Progenitor cell of endocrine pancreas (in vitro differentiated cells): ENCODE measurements around the gene KRTAP5-4. TPM values are rescaled to one million over a fixed set of nuclear protein-coding genes. Genes with fewer than 3 reads are reported as not detected.
A peak's percentile ranks its signal among the peaks of the same experiment; 100 is the strongest.
"Not testable (repeated sequence)": the region's sequence is repeated elsewhere in the genome, so short reads cannot be mapped to it uniquely, and the experiment has no call there.

Experiments used
- DNase-seq: peaks from one replicate; pipeline ENCODE4 v3.0.0; 2021; ENCODE audit warnings: low spot score; ENCODE audit not compliant: unreplicated experiment
- H3K27ac Mint-ChIP-seq: 2 replicates; pipeline ENCODE4 v1.8.0; 2021; ENCODE audit warnings: mild to moderate bottlenecking, moderate library complexity, mixed read lengths
- H3K27me3 Mint-ChIP-seq: 2 replicates; pipeline ENCODE4 v1.8.0; 2021; ENCODE audit warnings: mixed read lengths
- H3K36me3 Mint-ChIP-seq: 2 replicates; pipeline ENCODE4 v1.8.0; 2022; ENCODE audit warnings: mixed read lengths; ENCODE audit not compliant: insufficient read depth
- H3K4me1 Mint-ChIP-seq: 2 replicates; pipeline ENCODE4 v1.8.0; 2021; ENCODE audit warnings: low read depth, mixed read lengths
- H3K4me3 Mint-ChIP-seq: 2 replicates; pipeline ENCODE4 v1.8.0; 2021; ENCODE audit warnings: low read depth, mild to moderate bottlenecking, moderate library complexity, mixed read lengths
- H3K9me3 Mint-ChIP-seq: 2 replicates; pipeline ENCODE4 v1.8.0; 2021; ENCODE audit warnings: low read depth, mixed read lengths
- CTCF ChIP-seq: fragments of 200-600 bp; sonication (generic); IDR thresholded peaks from one replicate; pipeline ENCODE4 v1.5.0; 2021; ENCODE audit warnings: antibody characterized with exemption, mild to moderate bottlenecking; ENCODE audit not compliant: unreplicated experiment
- total RNA-seq: library from RNA; stranded (reverse); gene quantifications from 2 replicates; pipeline ENCODE4 v1.2.1, GENCODE V29; 2021

KRTAP5-4 gene
- total RNA-seq, 1 donor from 2014 or later, result not detected

GRCh38 chr11:1667906-1668305 is 46.0 kb upstream of the KRTAP5-4 start:
- no peak for TF ChIP-seq CTCF
- DNase-seq, result no peak
- Mint-ChIP-seq H3K36me3 (peaks cover 2% of the 10 kb centered on the region), H3K27ac (peak overlapping the region; percentile 35), H3K9me3 (no peaks in the 10 kb centered on the region), H3K27me3 (no peaks in the 10 kb centered on the region), H3K4me3 (no peak overlapping the region), H3K4me1 (peaks cover 22% of the 10 kb centered on the region)

- peaks cover 18% of the 10 kb centered on the region for H3K4me1 Mint-ChIP-seq
- DNase-seq, result no peak
- no peaks in the 10 kb centered on the region for H3K36me3 Mint-ChIP-seq
- no peak for TF ChIP-seq CTCF
- no peak overlapping the region for H3K4me3 Mint-ChIP-seq
- no peaks in the 10 kb centered on the region for H3K27me3 Mint-ChIP-seq
- H3K27ac Mint-ChIP-seq, result no peak overlapping the region
- no peaks in the 10 kb centered on the region for H3K9me3 Mint-ChIP-seq
Measured at GRCh38 chr11:1667121-1667850, 45.3 kb upstream of the KRTAP5-4 start.

GRCh38 chr11:1665313-1665712 is 43.4 kb upstream of the KRTAP5-4 start:
- Mint-ChIP-seq H3K9me3 (no peaks in the 10 kb centered on the region), H3K4me3 (no peak overlapping the region), H3K27me3 (no peaks in the 10 kb centered on the region)

GRCh38 chr11:1662699-1663283 is 40.9 kb upstream of the KRTAP5-4 start:
- H3K36me3 Mint-ChIP-seq, H3K27ac Mint-ChIP-seq, H3K27me3 Mint-ChIP-seq, H3K4me3 Mint-ChIP-seq, DNase-seq, H3K9me3 Mint-ChIP-seq: not testable (repeated sequence)
- peaks cover 31% of the 10 kb centered on the region for H3K4me1 Mint-ChIP-seq

More at GRCh38 chr11:1665313-1665712, 43.4 kb upstream of the KRTAP5-4 start:
- H3K36me3 Mint-ChIP-seq, result no peaks in the 10 kb centered on the region
- peaks cover 26% of the 10 kb centered on the region for H3K4me1 Mint-ChIP-seq
- no peak for DNase-seq
- TF ChIP-seq CTCF, result no peak
- no peak overlapping the region for H3K27ac Mint-ChIP-seq

- Mint-ChIP-seq H3K27ac (peak overlapping the region; percentile 96), H3K4me1 (peaks cover 30% of the 10 kb centered on the region), H3K4me3 (peak overlapping the region; percentile 16)
- not testable (repeated sequence) for H3K36me3 Mint-ChIP-seq, DNase-seq, H3K27me3 Mint-ChIP-seq, H3K9me3 Mint-ChIP-seq
Measured at GRCh38 chr11:1661454-1662269, 39.7 kb upstream of the KRTAP5-4 start.

GRCh38 chr11:1660111-1660867 is 38.4 kb upstream of the KRTAP5-4 start:
- no peak for DNase-seq
- no peaks in the 10 kb centered on the region for H3K36me3 Mint-ChIP-seq
- peak overlapping the region; percentile 22 for H3K4me3 Mint-ChIP-seq
- TF ChIP-seq CTCF, result no peak
- H3K9me3 Mint-ChIP-seq, result no peaks in the 10 kb centered on the region
- H3K27ac Mint-ChIP-seq, result peak overlapping the region; percentile 92
- H3K4me1 Mint-ChIP-seq, result peaks cover 29% of the 10 kb centered on the region
- no peaks in the 10 kb centered on the region for H3K27me3 Mint-ChIP-seq
